ENCODE measurements around the gene LRP8. TPM values are rescaled to one million over a fixed set of nuclear protein-coding genes. Genes with fewer than 3 reads are reported as not detected.

Gene LRP8
- total and polyA plus RNA-seq, 9 of the 15 experiments (the other 6 are each of a cell fraction or from before 2014, with no cell fraction given), result 7.1 to 56.1 (median 31.3) TPM

- TF ChIP-seq, protein P1, sequence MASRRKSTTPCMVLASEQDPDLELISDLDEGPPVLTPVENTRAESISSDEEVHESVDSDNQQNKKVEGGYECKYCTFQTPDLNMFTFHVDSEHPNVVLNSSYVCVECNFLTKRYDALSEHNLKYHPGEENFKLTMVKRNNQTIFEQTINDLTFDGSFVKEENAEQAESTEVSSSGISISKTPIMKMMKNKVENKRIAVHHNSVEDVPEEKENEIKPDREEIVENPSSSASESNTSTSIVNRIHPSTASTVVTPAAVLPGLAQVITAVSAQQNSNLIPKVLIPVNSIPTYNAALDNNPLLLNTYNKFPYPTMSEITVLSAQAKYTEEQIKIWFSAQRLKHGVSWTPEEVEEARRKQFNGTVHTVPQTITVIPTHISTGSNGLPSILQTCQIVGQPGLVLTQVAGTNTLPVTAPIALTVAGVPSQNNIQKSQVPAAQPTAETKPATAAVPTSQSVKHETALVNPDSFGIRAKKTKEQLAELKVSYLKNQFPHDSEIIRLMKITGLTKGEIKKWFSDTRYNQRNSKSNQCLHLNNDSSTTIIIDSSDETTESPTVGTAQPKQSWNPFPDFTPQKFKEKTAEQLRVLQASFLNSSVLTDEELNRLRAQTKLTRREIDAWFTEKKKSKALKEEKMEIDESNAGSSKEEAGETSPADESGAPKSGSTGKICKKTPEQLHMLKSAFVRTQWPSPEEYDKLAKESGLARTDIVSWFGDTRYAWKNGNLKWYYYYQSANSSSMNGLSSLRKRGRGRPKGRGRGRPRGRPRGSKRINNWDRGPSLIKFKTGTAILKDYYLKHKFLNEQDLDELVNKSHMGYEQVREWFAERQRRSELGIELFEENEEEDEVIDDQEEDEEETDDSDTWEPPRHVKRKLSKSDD (conservative IDR thresholded peaks at IDR 0.05; ENCODE audit: low read length), result no peak
- TF ChIP-seq PHTF2 (CRISPR knock-in tag; IDR thresholded peaks at IDR 0.05), result no peak
Measured at GRCh38 chr1:53362270-53362669, 34.4 kb upstream of the LRP8 start (continued).

- no TSS peak for BruUV-seq (replicated peaks)
- Histone ChIP-seq H3K27me3 (ENCODE audit: control insufficient read depth in 2 of 2, insufficient read depth in 2 of 2, low read length in 2 of 2) (peaks cover 5 to 14% of the 10 kb centered on the region in 2 experiments; a peak in 3 of 5 replicates), H3K9ac (ENCODE audit: insufficient read depth in 1 of 2, low read depth in 2 of 2, low read length in 2 of 2) (0 out of 4 replicates have a peak overlapping the region, but pooled peaks of 1 of the 2 experiments have one; percentile 46), H3K9me1 (ENCODE audit: control insufficient read depth, insufficient read depth, low read length) (no peaks in the 10 kb centered on the region), H3K36me3 (ENCODE audit: control insufficient read depth, insufficient read depth, low read length) (no peaks in the 10 kb centered on the region), H2AFZ (ENCODE audit: low read depth, low read length) (no peak overlapping the region), H3K79me2 (ENCODE audit: control insufficient read depth, insufficient read depth, low read length) (no peaks in the 10 kb centered on the region), H3K4me2 (ENCODE audit: insufficient read depth, low read length) (no peak overlapping the region), H3K9me3 (replicated peaks; ENCODE audit: control insufficient read depth, insufficient read depth, low read depth, low read length) (peaks cover 2% of the 10 kb centered on the region; the same call in 1 of the 2 replicates), H3K4me1 (replicated peaks in 1 of 2; ENCODE audit: control insufficient read depth in 2 of 2, insufficient read depth in 2 of 2, low read length in 2 of 2) (no peaks in the 10 kb centered on the region; a peak in 2 of 5 replicates), H3K4me3 (no peak overlapping the region), H3K27ac (ENCODE audit: extremely low read depth, low read depth, low read length) (no peak overlapping the region), H4K20me1 (replicated peaks; ENCODE audit: control insufficient read depth, insufficient read depth, low read length) (no peaks in the 10 kb centered on the region)
- POLR2A ChIA-PET, result interaction anchor here (1.8 kb wide), 1 partner anchor 19 kb away, joined by 4 read pairs; no protein-coding TSS in a partner anchor
- WGBS (ENCODE audit: insufficient coverage, low coverage, missing lambda C conversion rate), result 41% methylated on average over 3 of the region's 3 CpGs
- no peak for DNase-seq (ENCODE audit: extremely low read depth in 1 of 4, low spot score in 3 of 4)
- TF ChIP-seq ZNF324 (CRISPR knock-in tag; IDR thresholded peaks at IDR 0.05), result no peak
- TF ChIP-seq, protein P2, sequence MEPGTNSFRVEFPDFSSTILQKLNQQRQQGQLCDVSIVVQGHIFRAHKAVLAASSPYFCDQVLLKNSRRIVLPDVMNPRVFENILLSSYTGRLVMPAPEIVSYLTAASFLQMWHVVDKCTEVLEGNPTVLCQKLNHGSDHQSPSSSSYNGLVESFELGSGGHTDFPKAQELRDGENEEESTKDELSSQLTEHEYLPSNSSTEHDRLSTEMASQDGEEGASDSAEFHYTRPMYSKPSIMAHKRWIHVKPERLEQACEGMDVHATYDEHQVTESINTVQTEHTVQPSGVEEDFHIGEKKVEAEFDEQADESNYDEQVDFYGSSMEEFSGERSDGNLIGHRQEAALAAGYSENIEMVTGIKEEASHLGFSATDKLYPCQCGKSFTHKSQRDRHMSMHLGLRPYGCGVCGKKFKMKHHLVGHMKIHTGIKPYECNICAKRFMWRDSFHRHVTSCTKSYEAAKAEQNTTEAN (CRISPR knock-in tag; IDR thresholded peaks at IDR 0.05), result no peak
- no peak for TF ChIP-seq EP400 (IDR thresholded peaks at IDR 0.05)
- no peak for TF ChIP-seq ARID2 (IDR thresholded peaks at IDR 0.05)
- TF ChIP-seq ZNF445 (CRISPR knock-in tag; IDR thresholded peaks at IDR 0.05; ENCODE audit: low read depth), result no peak
- peak; percentile 49 to 55; a peak in 3 of 4 replicates for TF ChIP-seq NRF1 (conservative IDR thresholded peaks at IDR 0.05 in 1 of 2, IDR thresholded peaks at IDR 0.05 in 1 of 2)
- no peak for ATAC-seq
- in situ Hi-C loops (cut with MboI), result no loop called here
- CTCF ChIA-PET (ENCODE audit: low intra/inter-chr PET ratio), result no interaction called here
- intact Hi-C loops (cut with micrococcal nuclease), result no loop called here
- FAIRE-seq, result no peak
Measured at GRCh38 chr1:53361541-53361961, 33.7 kb upstream of the LRP8 start.

Measured in K562 (cell line).